A549 (cell line): ENCODE results near the gene ROBO1.

Source experiments
- BHLHE40 ChIP-seq: IDR thresholded peaks from 2 replicates; pipeline ENCODE4 v1.6.1; 2012; ENCODE audit warnings: low read depth, low read length, inconsistent platforms
- CHD2 ChIP-seq: fragments of 150-350 bp; IDR thresholded peaks from 2 replicates; pipeline ENCODE4 v1.6.1; 2014; ENCODE audit warnings: low read length; ENCODE audit not compliant: partially characterized antibody
- HOXA7 ChIP-seq: fragments of 250-450 bp; sonication (Bioruptor Pico); IDR thresholded peaks from 2 replicates; pipeline ENCODE4 v1.5.0; 2020; ENCODE audit warnings: mild to moderate bottlenecking, moderate library complexity
- JUN ChIP-seq, 2 experiments: fragments of >200 bp; sonication (Bioruptor Twin); formaldehyde crosslinking; IDR thresholded peaks; 2 replicates in 1 of 2; 3 replicates in 1 of 2; pipeline ENCODE4 v1.6.1; 2016 to 2017
- KDM1A ChIP-seq: fragments of 200-600 bp; sonication (generic); IDR thresholded peaks from 2 replicates; pipeline ENCODE4 v1.6.1; 2016; ENCODE audit warnings: low read depth, mild to moderate bottlenecking
- KDM5A ChIP-seq: fragments of 200-600 bp; sonication (generic); IDR thresholded peaks from 2 replicates; pipeline ENCODE4 v1.6.1; 2016; ENCODE audit warnings: antibody characterized with exemption, mild to moderate bottlenecking
- MAX ChIP-seq: IDR thresholded peaks from 2 replicates; pipeline ENCODE4 v1.6.1; 2012
- MAZ ChIP-seq: fragments of 150-350 bp; IDR thresholded peaks from 2 replicates; pipeline ENCODE4 v1.6.1; 2014; ENCODE audit warnings: antibody characterized with exemption, low read depth, low read length, borderline replicate concordance
- MYC ChIP-seq: IDR thresholded peaks from 2 replicates; pipeline ENCODE4 v1.6.1; 2012; ENCODE audit warnings: mild to moderate bottlenecking, inconsistent platforms, low read length, improper control_type of control experiment, borderline replicate concordance
- TFCP2L1 ChIP-seq: fragments of 250-450 bp; sonication (Bioruptor Pico); IDR thresholded peaks from 2 replicates; pipeline ENCODE4 v1.5.0; 2021; ENCODE audit warnings: mild to moderate bottlenecking
- ZC3H11A ChIP-seq: fragments of 450-650 bp; IDR thresholded peaks from 2 replicates; pipeline ENCODE4 v1.6.1; 2014; ENCODE audit warnings: antibody characterized with exemption, mild to moderate bottlenecking
- TF ChIP-seq, protein P1 (sequence below): fragments of >200 bp; sonication (Bioruptor Twin); formaldehyde crosslinking; IDR thresholded peaks from 3 replicates; pipeline ENCODE4 v1.5.1; 2016

DNA sequence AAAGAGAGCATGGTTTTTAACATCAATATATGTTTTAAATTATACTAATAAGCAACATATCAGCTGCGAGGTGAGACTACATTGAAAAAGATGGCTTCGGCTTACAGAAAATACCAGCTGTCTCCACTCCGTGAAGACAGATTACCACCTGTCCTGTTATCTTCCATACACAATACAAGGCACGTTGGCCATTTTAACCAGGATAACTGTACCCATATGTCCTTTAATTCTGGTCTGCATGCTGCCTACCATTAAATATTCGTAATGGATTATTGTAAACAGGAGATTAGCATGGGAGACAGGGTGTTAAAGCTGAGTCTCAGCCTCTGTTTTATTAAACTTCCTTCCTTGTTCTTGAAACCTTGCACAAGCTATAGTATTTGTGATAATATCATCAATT, 855.5 kb downstream of the ROBO1 start:
- TF ChIP-seq JUN (IDR thresholded peaks at IDR 0.05) (no peak), ZC3H11A (no peak), MYC (no peak), TFCP2L1 (CRISPR knock-in tag) (no peak), MAX (no peak), MAZ (no peak), KDM5A (no peak), BHLHE40 (no peak), CHD2 (no peak), HOXA7 (no peak), KDM1A (no peak)
- TF ChIP-seq, protein P1, sequence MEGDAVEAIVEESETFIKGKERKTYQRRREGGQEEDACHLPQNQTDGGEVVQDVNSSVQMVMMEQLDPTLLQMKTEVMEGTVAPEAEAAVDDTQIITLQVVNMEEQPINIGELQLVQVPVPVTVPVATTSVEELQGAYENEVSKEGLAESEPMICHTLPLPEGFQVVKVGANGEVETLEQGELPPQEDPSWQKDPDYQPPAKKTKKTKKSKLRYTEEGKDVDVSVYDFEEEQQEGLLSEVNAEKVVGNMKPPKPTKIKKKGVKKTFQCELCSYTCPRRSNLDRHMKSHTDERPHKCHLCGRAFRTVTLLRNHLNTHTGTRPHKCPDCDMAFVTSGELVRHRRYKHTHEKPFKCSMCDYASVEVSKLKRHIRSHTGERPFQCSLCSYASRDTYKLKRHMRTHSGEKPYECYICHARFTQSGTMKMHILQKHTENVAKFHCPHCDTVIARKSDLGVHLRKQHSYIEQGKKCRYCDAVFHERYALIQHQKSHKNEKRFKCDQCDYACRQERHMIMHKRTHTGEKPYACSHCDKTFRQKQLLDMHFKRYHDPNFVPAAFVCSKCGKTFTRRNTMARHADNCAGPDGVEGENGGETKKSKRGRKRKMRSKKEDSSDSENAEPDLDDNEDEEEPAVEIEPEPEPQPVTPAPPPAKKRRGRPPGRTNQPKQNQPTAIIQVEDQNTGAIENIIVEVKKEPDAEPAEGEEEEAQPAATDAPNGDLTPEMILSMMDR = no peak
